HG03097 (cell line): Measurements from ENCODE around the gene SIDT1.
"Not testable (repeated sequence)": the region's sequence is repeated elsewhere in the genome, so short reads cannot be mapped to it uniquely, and the experiment has no call there.

Source experiments
- ATAC-seq: cut with Tn5 transposase; IDR thresholded peaks from one replicate; pipeline ENCODE4 v1.9.1; 2021; ENCODE audit not compliant: unreplicated experiment, low FRiP score

The SIDT1 gene

GRCh38 chr3:113629584-113630421 is 97.4 kb downstream of the SIDT1 start:
- no peak for ATAC-seq

GRCh38 chr3:113630956-113631542 is 98.7 kb downstream of the SIDT1 start:
- ATAC-seq, result no peak

DNA sequence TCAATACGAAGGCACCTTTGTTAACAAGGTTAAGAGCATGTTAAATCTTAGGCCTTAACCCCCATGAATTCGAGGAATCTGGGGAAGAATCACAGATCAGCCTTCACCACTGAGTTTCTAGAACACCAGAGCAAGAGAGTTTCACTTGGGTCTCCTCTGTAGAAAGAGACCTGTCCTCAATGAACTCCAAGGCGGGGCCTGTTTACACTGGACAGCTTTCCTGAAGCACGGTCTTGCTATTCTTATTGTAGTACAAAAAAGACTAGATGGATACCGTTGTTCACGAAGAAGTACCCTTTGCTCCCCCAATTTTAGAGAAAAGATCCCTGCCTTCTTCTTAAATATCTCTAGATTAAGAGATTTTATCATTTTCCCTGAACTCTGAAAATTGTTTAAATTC is 99.2 kb downstream of the SIDT1 start:
- no peak for ATAC-seq

DNA sequence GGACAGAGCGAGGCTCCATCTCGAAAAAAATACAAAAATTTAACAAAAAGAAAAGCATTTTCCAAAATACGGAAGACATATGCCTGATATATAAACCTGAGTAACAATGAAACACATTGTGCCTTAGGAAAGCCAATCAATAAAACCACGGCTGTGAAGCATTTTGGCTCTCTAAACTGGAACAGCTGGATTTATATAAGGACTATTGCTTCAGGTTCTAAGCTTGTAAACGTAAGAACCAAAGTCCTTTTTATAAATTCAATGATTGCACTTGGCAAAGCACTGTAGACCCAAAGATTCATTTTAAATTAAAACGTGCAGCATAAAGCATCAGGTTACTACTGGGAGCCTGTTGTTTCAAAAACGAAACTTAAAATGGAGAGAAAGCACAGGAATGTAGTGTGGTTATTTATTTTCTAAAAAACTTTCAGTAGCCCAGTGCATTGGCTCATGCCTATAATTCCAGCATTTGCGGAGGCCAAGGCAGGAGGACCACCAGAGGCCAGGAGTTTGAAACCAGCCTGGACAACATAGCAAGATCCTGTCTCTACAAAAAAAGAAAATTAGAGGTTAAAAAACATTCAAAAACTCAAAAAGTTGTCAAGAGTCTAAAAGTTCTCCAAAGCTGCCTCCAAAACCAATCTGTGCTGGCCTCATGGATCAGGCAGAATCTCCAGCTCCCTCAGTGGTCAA is 102.6 kb downstream of the SIDT1 start:
- ATAC-seq, result no peak

DNA sequence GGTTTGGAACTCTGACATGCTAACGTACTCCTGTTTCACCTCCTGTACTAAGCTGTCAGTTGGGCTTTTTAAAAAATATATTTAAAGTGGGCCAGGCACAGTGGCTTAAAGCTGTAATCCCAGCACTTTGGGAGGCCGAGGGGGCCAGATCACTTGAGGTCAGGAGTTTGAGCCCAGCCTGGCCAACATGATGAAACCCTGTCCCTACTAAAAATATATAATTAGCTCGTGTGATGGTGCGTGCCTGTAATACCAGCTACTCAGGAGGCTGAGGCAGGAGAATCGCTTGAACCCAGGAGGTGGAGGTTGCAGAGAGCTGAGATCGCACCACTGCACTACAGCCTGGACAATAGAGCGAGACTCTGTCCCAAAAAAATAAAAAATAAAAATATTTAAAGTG is 103.7 kb downstream of the SIDT1 start:
- not testable (repeated sequence) for ATAC-seq

GRCh38 chr3:113637756-113638155 is 105.4 kb downstream of the SIDT1 start:
- no peak for ATAC-seq

DNA sequence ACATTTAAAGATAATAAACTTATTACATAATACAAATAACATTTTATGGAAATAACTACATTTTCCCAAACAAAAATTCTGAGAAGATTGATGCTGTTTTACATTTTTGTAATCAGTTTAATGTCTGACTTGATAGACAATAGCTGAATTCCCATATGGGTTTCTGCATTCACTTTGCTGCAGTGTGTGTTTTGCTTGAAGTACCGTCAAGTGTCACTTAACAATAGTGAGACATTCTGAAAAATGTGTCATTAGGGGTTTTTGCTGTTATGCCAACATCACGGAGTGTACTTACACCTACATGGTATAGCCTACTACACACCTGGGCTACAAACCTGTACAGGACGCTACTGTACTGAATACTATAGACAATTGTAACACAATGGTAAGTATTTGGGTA is 106.6 kb downstream of the SIDT1 start:
- ATAC-seq, result no peak

GRCh38 chr3:113643583-113643982 is 111.2 kb downstream of the SIDT1 start:
- no peak for ATAC-seq

- no peak for ATAC-seq
These were observed 116.2 kb downstream of the SIDT1 start for GRCh38 chr3:113648524-113648923.

GRCh38 chr3:113649174-113649845 is 117.0 kb downstream of the SIDT1 start:
- ATAC-seq, result no peak

DNA sequence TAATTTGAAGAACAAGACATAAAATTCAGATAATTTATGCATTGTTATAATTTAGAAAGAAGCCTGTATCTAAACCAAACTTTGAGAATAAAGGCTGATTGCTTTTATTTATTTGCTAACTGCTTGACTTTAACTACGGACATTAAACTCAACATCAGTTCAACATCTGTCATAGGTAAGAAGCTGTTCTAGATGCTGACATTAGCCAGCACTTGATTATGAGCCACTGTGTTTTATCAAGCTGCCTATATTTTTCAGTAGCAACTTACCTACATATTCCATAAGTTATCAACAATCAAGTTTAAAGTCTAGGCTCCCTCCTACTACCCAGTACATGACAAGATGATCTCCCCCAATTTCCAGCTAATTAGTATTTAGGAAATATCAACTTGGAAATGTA is 122.0 kb downstream of the SIDT1 start:
- no peak for ATAC-seq

DNA sequence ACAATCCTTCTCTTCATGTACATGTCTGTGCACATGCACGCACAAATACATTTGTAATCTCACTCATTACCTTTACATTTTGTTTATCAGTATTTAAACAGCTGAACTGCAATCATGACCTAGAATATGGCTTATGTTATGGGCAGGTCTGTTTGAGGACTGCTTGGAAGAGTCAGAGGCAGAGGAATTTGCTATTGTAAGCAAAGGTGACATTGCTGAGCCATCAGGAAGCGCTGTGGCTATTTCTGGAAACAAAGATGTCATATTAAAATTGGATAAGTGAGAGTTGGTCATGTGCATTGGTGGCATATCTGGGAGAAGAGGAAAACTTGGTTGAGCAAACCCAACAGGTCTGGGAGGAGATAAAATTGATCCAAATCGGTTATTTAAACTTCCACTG is 122.5 kb downstream of the SIDT1 start:
- ATAC-seq, result no peak

DNA sequence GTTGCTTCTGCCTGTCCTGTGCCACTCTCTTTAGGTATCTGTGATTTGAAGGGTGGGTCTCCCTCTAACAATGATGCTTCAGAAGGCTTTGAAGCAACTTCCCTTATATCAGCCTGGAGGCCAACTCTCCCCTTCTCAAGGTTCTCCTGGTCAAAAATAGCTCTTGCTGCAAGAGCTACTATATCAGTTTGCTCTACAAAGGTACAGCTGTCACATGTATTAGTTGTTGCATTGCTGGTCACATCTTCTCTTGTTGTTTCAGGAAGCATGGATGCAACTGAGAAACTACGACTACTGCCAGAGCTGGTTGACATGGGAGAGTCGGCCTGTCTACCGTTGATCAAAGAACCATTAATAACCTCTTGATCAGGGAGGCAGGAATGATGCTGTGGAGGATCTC is 125.8 kb downstream of the SIDT1 start:
- no peak for ATAC-seq

DNA sequence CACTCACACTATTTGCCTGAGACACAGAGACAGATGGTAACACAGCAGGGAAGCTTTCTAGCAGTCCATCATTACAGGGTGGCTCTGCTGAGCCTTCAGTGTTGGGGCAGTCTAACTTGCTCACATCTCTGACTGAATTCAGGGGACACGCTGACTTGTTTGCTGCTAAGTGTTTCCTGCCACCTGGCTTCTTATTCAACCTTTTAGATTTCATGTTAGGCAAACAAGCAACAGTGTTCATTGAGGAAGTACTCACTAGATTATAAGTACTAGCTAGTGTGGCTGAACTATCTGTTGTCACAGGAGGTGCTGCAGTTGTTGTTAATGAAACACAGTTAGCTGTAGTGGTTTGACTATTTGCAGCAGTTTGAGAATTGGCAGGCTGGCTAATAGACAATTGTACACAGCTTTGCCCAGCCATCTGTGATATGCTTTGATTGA is 126.8 kb downstream of the SIDT1 start:
- no peak for ATAC-seq

GRCh38 chr3:113659996-113660395 is 127.6 kb downstream of the SIDT1 start:
- ATAC-seq, result no peak

DNA sequence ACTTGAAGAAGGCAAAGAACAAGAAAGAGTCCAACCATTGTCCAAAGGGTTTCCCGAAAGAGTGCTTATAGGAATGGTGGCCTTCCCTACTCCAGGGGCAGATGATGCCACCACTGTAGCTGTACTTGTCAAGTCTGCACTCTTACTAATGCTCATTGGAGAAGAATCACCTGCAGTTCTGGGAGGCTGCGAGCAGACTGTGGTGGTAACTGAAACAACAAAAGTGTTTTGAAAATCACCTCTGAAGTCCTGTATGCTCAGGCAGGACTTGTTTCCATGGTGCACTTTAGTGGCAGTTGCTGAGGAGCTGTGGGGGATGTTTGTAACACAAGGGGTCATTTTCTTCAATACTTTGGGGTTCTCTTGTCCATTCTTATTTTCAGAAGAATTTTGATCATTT is 128.1 kb downstream of the SIDT1 start:
- ATAC-seq, result no peak

- ATAC-seq, result no peak
These were observed 128.5 kb downstream of the SIDT1 start for GRCh38 chr3:113660896-113661295.

- no peak for ATAC-seq
These were observed 130.5 kb downstream of the SIDT1 start for GRCh38 chr3:113662824-113663223.

DNA sequence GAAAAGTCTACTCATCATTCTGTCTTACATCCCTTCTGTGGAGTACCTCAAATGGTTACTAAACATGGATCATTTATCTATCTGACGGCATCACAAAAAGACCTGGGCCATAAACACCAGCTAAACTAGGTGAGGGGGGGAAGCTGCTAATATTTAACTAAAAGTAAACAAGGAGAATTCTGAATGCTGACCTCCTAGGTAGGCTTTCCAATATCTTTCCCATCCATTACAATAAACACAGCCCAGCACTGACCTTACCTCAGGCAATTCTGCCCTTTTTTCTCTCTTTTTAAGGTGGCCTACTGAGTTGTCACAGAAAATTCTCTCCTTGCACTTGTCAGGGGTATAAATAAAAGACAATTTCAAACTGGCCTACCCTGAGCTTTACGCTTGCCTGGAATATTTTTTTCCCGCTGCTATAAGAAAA is 131.0 kb downstream of the SIDT1 start:
- ATAC-seq, result no peak

DNA sequence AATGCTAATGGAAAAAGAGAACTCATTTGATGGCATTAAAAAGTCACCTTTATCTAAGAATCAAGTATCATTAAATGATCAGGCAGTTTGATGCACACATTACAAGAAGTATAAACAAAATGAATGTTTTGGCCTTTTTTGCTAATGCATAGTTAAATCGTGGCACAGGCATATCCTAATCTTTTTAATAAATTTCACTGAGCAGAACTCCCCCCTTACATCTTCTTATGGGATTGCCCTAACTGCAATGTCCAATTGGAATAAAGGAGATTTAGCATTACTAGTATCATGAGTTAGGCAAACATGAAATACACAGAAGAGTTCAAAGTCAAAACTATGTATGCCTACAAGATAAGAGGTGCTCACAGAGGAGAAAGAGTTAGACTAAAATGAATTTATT is 131.4 kb downstream of the SIDT1 start:
- ATAC-seq, result no peak

- no peak for ATAC-seq
These were observed 132.3 kb downstream of the SIDT1 start for GRCh38 chr3:113664523-113665094.
